KMS-11 (cell line): ENCODE measurements around the gene CANT1.

Experiments
- H2AFZ ChIP-seq: fragments of 200-600 bp; sonication (generic); 2 replicates; pipeline ENCODE4 v1.6.1; 2016; ENCODE audit warnings: antibody characterized with exemption, mixed run types, low read depth
- H3K27ac ChIP-seq: fragments of 200-600 bp; sonication (generic); 2 replicates; pipeline ENCODE4 v1.6.1; 2016; ENCODE audit warnings: mild to moderate bottlenecking, mixed run types
- H3K27me3 ChIP-seq: fragments of 200-600 bp; sonication (generic); 2 replicates; pipeline ENCODE4 v1.6.1; 2017; ENCODE audit warnings: mild to moderate bottlenecking, low read depth, mixed run types, moderate library complexity; ENCODE audit not compliant: insufficient read depth
- H3K36me3 ChIP-seq: fragments of 200-600 bp; sonication (generic); 2 replicates; pipeline ENCODE4 v1.6.1; 2017; ENCODE audit warnings: mild to moderate bottlenecking, mixed run types; ENCODE audit not compliant: insufficient read depth
- H3K4me1 ChIP-seq: fragments of 200-600 bp; sonication (generic); 2 replicates; pipeline ENCODE4 v1.6.1; 2016; ENCODE audit warnings: mild to moderate bottlenecking, low read depth, mixed run types; ENCODE audit not compliant: poor library complexity, severe bottlenecking
- H3K4me2 ChIP-seq: fragments of 200-600 bp; sonication (generic); 2 replicates; pipeline ENCODE4 v1.7.0; 2016; ENCODE audit warnings: mild to moderate bottlenecking, mixed run types
- H3K4me3 ChIP-seq: fragments of 200-600 bp; sonication (generic); IDR thresholded peaks from 2 replicates; pipeline ENCODE4 v1.6.1; 2017; ENCODE audit warnings: low read depth, low read length, mixed read lengths; ENCODE audit not compliant: insufficient read depth
- H3K79me2 ChIP-seq: fragments of 200-600 bp; sonication (generic); 2 replicates; pipeline ENCODE4 v1.6.1; 2016; ENCODE audit warnings: low read depth, mixed run types; ENCODE audit not compliant: insufficient read depth
- H3K9ac ChIP-seq: fragments of 200-600 bp; sonication (generic); 2 replicates; pipeline ENCODE4 v1.6.1; 2016; ENCODE audit warnings: mild to moderate bottlenecking, mixed run types
- H4K20me1 ChIP-seq: fragments of 200-600 bp; sonication (generic); 2 replicates; pipeline ENCODE4 v1.6.1; 2016; ENCODE audit warnings: mild to moderate bottlenecking, mixed run types; ENCODE audit not compliant: insufficient read depth
- CTCF ChIP-seq: fragments of 200-600 bp; sonication (generic); conservative IDR thresholded peaks from 2 replicates; pipeline ENCODE4 v1.6.1; 2017; ENCODE audit warnings: low read depth, mild to moderate bottlenecking, antibody characterized with exemption, low read length, moderate library complexity, mixed read lengths

CANT1 gene

GRCh38 chr17:78969865-78970264 lies 39.7 kb downstream of the CANT1 start:
- Histone ChIP-seq H2AFZ (no peak overlapping the region), H3K9ac (no peak overlapping the region), H3K27ac (no peak overlapping the region), H3K4me1 (peaks cover 14% of the 10 kb centered on the region), H4K20me1 (no peaks in the 10 kb centered on the region), H3K4me2 (no peak overlapping the region), H3K36me3 (no peaks in the 10 kb centered on the region), H3K27me3 (no peaks in the 10 kb centered on the region), H3K79me2 (no peaks in the 10 kb centered on the region), H3K4me3 (no peak overlapping the region)
- TF ChIP-seq CTCF, result no peak

DNA sequence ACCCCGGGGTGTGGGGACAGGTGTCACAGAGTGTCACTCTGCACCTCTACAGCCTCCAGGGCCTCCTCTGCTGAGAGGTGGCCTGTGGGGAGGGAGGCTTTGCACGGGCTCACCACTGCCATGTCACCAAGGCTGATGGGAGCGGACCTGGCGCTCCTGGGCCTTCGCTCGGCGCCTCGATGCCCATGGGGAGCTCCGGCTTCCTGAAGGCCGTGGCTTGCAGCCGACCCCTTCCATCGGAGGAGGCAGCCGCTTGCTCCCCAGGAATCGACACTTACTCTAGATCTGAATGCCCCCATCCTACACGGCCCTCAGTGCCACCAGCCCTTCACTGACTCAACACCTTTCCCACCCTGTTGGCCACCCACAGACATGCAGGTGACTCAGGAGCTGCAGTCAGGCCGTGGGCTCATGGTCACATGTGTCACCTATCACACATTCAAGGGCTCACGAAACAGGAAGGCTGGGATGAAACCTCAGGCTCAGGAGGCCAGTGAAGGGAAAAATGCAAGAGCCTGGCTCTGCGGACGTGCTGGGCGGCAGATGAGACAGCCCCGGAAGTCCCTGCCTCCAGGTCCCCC lies 41.7 kb downstream of the CANT1 start:
- Histone ChIP-seq H3K9ac (no peak overlapping the region), H3K4me3 (no peak overlapping the region), H3K4me1 (peaks cover 14% of the 10 kb centered on the region), H3K27ac (no peak overlapping the region), H3K4me2 (no peak overlapping the region), H3K36me3 (no peaks in the 10 kb centered on the region), H3K79me2 (no peaks in the 10 kb centered on the region), H2AFZ (no peak overlapping the region), H4K20me1 (no peaks in the 10 kb centered on the region), H3K27me3 (no peaks in the 10 kb centered on the region)
- TF ChIP-seq CTCF, result no peak

GRCh38 chr17:78966910-78967600 lies 42.5 kb downstream of the CANT1 start:
- no peak overlapping the region for H3K9ac ChIP-seq
- no peak for TF ChIP-seq CTCF

DNA sequence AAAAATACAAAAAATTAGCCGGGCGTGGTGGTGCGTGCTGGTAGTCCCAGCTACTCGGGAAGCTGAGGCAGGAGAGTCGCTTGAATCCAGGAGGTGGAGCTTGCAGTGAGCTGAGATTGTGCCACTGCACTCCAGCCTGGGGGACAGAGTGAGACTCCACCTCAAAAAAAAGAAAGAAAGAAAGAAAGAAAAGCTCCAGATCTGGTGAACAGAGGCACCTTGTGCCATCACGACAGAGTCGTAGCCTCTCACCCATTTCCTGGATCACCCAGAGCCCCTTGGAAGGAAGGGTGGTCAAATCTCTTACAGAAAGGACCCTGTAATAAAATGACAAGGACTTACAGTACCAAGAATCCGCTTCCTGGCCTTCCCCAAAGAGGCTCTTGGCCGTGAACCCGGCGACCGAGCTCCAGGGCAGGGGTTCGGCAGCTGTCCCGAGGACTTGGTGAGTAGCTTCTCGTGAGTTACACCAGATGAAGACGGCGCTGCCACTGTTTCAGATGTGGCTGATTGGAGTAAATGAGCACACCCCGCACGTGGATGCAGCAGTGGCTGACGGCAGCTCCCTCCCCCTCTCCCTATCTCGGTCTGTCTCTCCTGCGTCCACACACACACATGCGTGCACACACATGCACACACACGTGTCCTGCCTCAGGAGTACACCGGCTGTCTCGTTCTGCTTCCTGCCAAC lies 43.3 kb downstream of the CANT1 start:
- Histone ChIP-seq H3K4me2 (no peak overlapping the region), H3K36me3 (no peaks in the 10 kb centered on the region), H3K79me2 (no peaks in the 10 kb centered on the region), H3K9ac (no peak overlapping the region), H3K4me3 (no peak overlapping the region), H2AFZ (no peak overlapping the region), H3K27ac (no peak overlapping the region), H3K27me3 (no peaks in the 10 kb centered on the region), H3K4me1 (peaks cover 9% of the 10 kb centered on the region), H4K20me1 (no peaks in the 10 kb centered on the region)
- no peak for TF ChIP-seq CTCF

More at GRCh38 chr17:78966910-78967600, 42.5 kb downstream of the CANT1 start:
- H3K27ac ChIP-seq, result no peak overlapping the region
- no peaks in the 10 kb centered on the region for H3K79me2 ChIP-seq
- H3K4me1 ChIP-seq, result peaks cover 14% of the 10 kb centered on the region
- H3K4me3 ChIP-seq, result no peak overlapping the region
- H2AFZ ChIP-seq, result no peak overlapping the region
- no peaks in the 10 kb centered on the region for H4K20me1 ChIP-seq
- no peaks in the 10 kb centered on the region for H3K27me3 ChIP-seq
- no peaks in the 10 kb centered on the region for H3K36me3 ChIP-seq
- no peak overlapping the region for H3K4me2 ChIP-seq
